ENCODE data around the gene PTPN18.

DNA sequence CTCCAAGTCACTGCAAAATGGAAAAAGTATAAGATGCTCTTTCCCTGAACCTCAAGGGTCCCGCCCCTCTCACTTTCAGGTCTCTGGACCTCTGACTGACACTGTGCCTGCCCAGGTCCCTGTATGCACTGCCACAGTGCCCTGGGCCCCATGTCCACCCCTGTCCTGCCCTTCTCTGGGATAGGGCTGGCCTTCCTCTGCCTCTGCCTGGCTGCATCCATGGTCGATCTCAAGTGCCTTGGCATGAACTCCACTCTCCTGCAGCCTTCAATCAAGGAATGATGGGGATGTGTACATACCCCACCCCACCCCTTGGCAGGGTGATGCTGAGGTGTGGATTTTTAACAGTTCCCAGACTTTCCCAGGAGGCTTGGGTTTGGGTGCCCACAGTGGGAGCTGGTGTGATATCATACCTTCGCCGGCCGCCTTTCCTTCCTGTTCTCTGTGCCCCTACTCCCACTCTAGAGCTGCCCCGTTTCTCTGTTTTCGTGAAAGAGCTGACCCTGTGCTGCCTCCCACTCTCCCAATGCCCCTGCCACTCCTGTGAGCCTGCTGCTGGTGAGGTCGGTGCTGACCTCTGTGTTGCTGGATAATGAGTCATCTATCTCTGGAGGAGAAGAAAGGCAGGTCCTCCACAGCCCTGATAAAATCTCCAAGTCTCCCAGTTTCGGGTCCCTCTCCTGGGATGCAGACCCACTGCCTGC, 18.9 kb downstream of the PTPN18 start:
- TF ChIP-seq, protein P1, sequence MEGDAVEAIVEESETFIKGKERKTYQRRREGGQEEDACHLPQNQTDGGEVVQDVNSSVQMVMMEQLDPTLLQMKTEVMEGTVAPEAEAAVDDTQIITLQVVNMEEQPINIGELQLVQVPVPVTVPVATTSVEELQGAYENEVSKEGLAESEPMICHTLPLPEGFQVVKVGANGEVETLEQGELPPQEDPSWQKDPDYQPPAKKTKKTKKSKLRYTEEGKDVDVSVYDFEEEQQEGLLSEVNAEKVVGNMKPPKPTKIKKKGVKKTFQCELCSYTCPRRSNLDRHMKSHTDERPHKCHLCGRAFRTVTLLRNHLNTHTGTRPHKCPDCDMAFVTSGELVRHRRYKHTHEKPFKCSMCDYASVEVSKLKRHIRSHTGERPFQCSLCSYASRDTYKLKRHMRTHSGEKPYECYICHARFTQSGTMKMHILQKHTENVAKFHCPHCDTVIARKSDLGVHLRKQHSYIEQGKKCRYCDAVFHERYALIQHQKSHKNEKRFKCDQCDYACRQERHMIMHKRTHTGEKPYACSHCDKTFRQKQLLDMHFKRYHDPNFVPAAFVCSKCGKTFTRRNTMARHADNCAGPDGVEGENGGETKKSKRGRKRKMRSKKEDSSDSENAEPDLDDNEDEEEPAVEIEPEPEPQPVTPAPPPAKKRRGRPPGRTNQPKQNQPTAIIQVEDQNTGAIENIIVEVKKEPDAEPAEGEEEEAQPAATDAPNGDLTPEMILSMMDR (conservative IDR thresholded peaks at IDR 0.05 in 1 of 2, IDR thresholded peaks at IDR 0.05 in 1 of 2; ENCODE audit: extremely low read depth in 1 of 2, insufficient read depth in 1 of 2, low read depth in 1 of 2, low read length in 2 of 2) = no peak
- no peak for TF ChIP-seq EZH2 (IDR thresholded peaks at IDR 0.05; ENCODE audit: borderline replicate concordance, low read length)
